AG09309 (cell line): ENCODE results near the gene SLC9A8.

ENCODE experiments used
- DNase-seq: peaks from one replicate; pipeline ENCODE4 v3.0.0-alpha.2; 2010; ENCODE audit warnings: low read depth
- H3K4me3 ChIP-seq: 2 replicates; pipeline ENCODE4 v1.5.1; 2011; ENCODE audit warnings: mild to moderate bottlenecking, low read depth, low read length, moderate library complexity; ENCODE audit not compliant: control insufficient read depth
- CTCF ChIP-seq: IDR thresholded peaks from 2 replicates; pipeline ENCODE4 v1.5.1; 2011; ENCODE audit warnings: mild to moderate bottlenecking, low read depth, low read length, inconsistent platforms; ENCODE audit not compliant: insufficient read depth, control insufficient read depth; ENCODE audit errors: missing control alignments

The SLC9A8 gene

GRCh38 chr20:49831022-49831769 lies 18.6 kb downstream of the SLC9A8 start:
- H3K4me3 ChIP-seq, result no peak overlapping the region
- no peak for TF ChIP-seq CTCF
- DNase-seq, result no peak

- no peak overlapping the region for H3K4me3 ChIP-seq
- no peak for TF ChIP-seq CTCF
- DNase-seq, result no peak
Observed at GRCh38 chr20:49831770-49832631, 19.4 kb downstream of the SLC9A8 start.

- H3K4me3 ChIP-seq, result no peak overlapping the region
- TF ChIP-seq CTCF, result no peak
- DNase-seq, result no peak
Observed at GRCh38 chr20:49832632-49833327, 20.2 kb downstream of the SLC9A8 start.

- no peak overlapping the region for H3K4me3 ChIP-seq
- no peak for TF ChIP-seq CTCF
- no peak for DNase-seq
Observed at GRCh38 chr20:49833483-49833882, 20.9 kb downstream of the SLC9A8 start.

GRCh38 chr20:49835031-49835430 lies 22.4 kb downstream of the SLC9A8 start:
- no peak for TF ChIP-seq CTCF
- no peak for DNase-seq
- H3K4me3 ChIP-seq, result no peak overlapping the region

GRCh38 chr20:49838546-49838945 lies 25.9 kb downstream of the SLC9A8 start:
- no peak for DNase-seq
- no peak for TF ChIP-seq CTCF
- H3K4me3 ChIP-seq, result no peak overlapping the region
